ENCODE data around the gene BRAF.
"Not testable (repeated sequence)": the region's sequence is repeated elsewhere in the genome, so short reads cannot be mapped to it uniquely, and the experiment has no call there.

BRAF gene

GRCh38 chr7:140719721-140720120 lies 205.0 kb downstream of the BRAF start:
- CTCF ChIA-PET = no interaction called here
- Mint-ChIP-seq H3K4me1 (peaks cover 20% of the 10 kb centered on the region), H3K27ac (no peak overlapping the region), H3K36me3 (peaks cover 2% of the 10 kb centered on the region), H3K27me3 (no peaks in the 10 kb centered on the region), H3K9me3 (no peaks in the 10 kb centered on the region), H3K4me3 (no peak overlapping the region)
- no peak for DNase-seq

GRCh38 chr7:140714331-140715040 lies 210.2 kb downstream of the BRAF start:
- no peaks in the 10 kb centered on the region for H3K27me3 Mint-ChIP-seq
- CTCF ChIA-PET = interaction anchor here (0.6 to 1.2 kb wide), 2 partner anchors 107 to 271 kb away, joined by 3 read pairs; no protein-coding TSS in a partner anchor
- H3K4me3 Mint-ChIP-seq = no peak overlapping the region
- no peak for DNase-seq
- no peak overlapping the region for H3K27ac Mint-ChIP-seq
- H3K4me1 Mint-ChIP-seq = peaks cover under 1% of the 10 kb centered on the region
- peaks cover 25% of the 10 kb centered on the region for H3K36me3 Mint-ChIP-seq
- H3K9me3 Mint-ChIP-seq = no peaks in the 10 kb centered on the region

GRCh38 chr7:140712392-140712791 lies 212.3 kb downstream of the BRAF start:
- H3K4me1 Mint-ChIP-seq, H3K9me3 Mint-ChIP-seq, DNase-seq, CTCF ChIA-PET, H3K27ac Mint-ChIP-seq, H3K4me3 Mint-ChIP-seq, H3K27me3 Mint-ChIP-seq: not testable (repeated sequence)
- H3K36me3 Mint-ChIP-seq = peaks cover 28% of the 10 kb centered on the region

- CTCF ChIA-PET, H3K27me3 Mint-ChIP-seq, H3K9me3 Mint-ChIP-seq, H3K4me1 Mint-ChIP-seq, H3K4me3 Mint-ChIP-seq, H3K27ac Mint-ChIP-seq, DNase-seq: not testable (repeated sequence)
- H3K36me3 Mint-ChIP-seq = peaks cover 42% of the 10 kb centered on the region
Observed at GRCh38 chr7:140708764-140709163, 216.0 kb downstream of the BRAF start.

GRCh38 chr7:140707132-140707531 lies 217.6 kb downstream of the BRAF start:
- Mint-ChIP-seq H3K4me3 (no peak overlapping the region), H3K27me3 (no peaks in the 10 kb centered on the region), H3K4me1 (no peaks in the 10 kb centered on the region), H3K9me3 (no peaks in the 10 kb centered on the region), H3K27ac (no peak overlapping the region), H3K36me3 (peaks cover 33% of the 10 kb centered on the region)
- CTCF ChIA-PET = interaction anchor here (0.7 kb wide), 1 partner anchor 305 kb away, joined by 3 read pairs; no protein-coding TSS in a partner anchor
- no peak for DNase-seq

- no peak overlapping the region for H3K4me3 Mint-ChIP-seq
- peaks cover 23% of the 10 kb centered on the region for H3K36me3 Mint-ChIP-seq
- no peak for DNase-seq
- H3K27me3 Mint-ChIP-seq = no peaks in the 10 kb centered on the region
- peaks cover 10% of the 10 kb centered on the region for H3K4me1 Mint-ChIP-seq
- H3K27ac Mint-ChIP-seq = no peak overlapping the region
- H3K9me3 Mint-ChIP-seq = no peaks in the 10 kb centered on the region
- CTCF ChIA-PET = no interaction called here
Observed at GRCh38 chr7:140704205-140704604, 220.5 kb downstream of the BRAF start.

GRCh38 chr7:140702774-140703173 lies 222.0 kb downstream of the BRAF start:
- H3K27ac Mint-ChIP-seq = no peak overlapping the region
- H3K4me3 Mint-ChIP-seq = no peak overlapping the region
- CTCF ChIA-PET = no interaction called here
- no peaks in the 10 kb centered on the region for H3K27me3 Mint-ChIP-seq
- H3K36me3 Mint-ChIP-seq = peaks cover 23% of the 10 kb centered on the region
- H3K9me3 Mint-ChIP-seq = no peaks in the 10 kb centered on the region
- peaks cover 20% of the 10 kb centered on the region for H3K4me1 Mint-ChIP-seq
- no peak for DNase-seq

GRCh38 chr7:140698477-140698876 lies 226.3 kb downstream of the BRAF start:
- Mint-ChIP-seq H3K36me3 (peaks cover 8% of the 10 kb centered on the region), H3K9me3 (no peaks in the 10 kb centered on the region), H3K27ac (no peak overlapping the region), H3K27me3 (no peaks in the 10 kb centered on the region), H3K4me3 (peak overlapping the region; percentile 93), H3K4me1 (peaks cover 40% of the 10 kb centered on the region)
- DNase-seq = no peak
- CTCF ChIA-PET = interaction anchor here (1.0 kb wide), 1 partner anchor 113 kb away, joined by 3 read pairs; no protein-coding TSS in a partner anchor

GRCh38 chr7:140697447-140698143 lies 227.1 kb downstream of the BRAF start:
- H3K27ac Mint-ChIP-seq = peak overlapping the region; percentile 96
- H3K4me3 Mint-ChIP-seq = peak overlapping the region; percentile 93
- DNase-seq = no peak
- H3K36me3 Mint-ChIP-seq = peaks cover 4% of the 10 kb centered on the region
- H3K9me3 Mint-ChIP-seq = no peaks in the 10 kb centered on the region
- no peaks in the 10 kb centered on the region for H3K27me3 Mint-ChIP-seq
- CTCF ChIA-PET = interaction anchor here (0.8 to 1.0 kb wide), 3 partner anchors 22 to 113 kb away, joined by 3 to 4 read pairs (median 3); no protein-coding TSS in a partner anchor
- H3K4me1 Mint-ChIP-seq = peaks cover 40% of the 10 kb centered on the region

GRCh38 chr7:140696680-140697446 lies 227.9 kb downstream of the BRAF start, which contains the start of gene NDUFB2:
Gene NDUFB2 (plus strand): TSS chr7:140696708. CDS start chr7:140696745, 37 bp downstream.
- Mint-ChIP-seq H3K27ac (peak within 1 kb of the TSS; percentile 96), H3K9me3 (no peaks in the 10 kb centered on the region), H3K4me1 (peaks cover 42% of the 10 kb centered on the region), H3K36me3 (peaks cover 8% of the 10 kb centered on the region), H3K4me3 (peak within 1 kb of the TSS; percentile 93), H3K27me3 (no peaks in the 10 kb centered on the region)
- DNase-seq = peak; percentile 84
- CTCF ChIA-PET = interaction anchor here (0.5 to 1.0 kb wide), 2 partner anchors 21 to 270 kb away, joined by 3 to 4 read pairs; no protein-coding TSS in a partner anchor

- DNase-seq = peak; percentile 97
- no peaks in the 10 kb centered on the region for H3K27me3 Mint-ChIP-seq
- H3K27ac Mint-ChIP-seq = peak overlapping the region; percentile 96
- peak overlapping the region; percentile 93 for H3K4me3 Mint-ChIP-seq
- peaks cover 11% of the 10 kb centered on the region for H3K36me3 Mint-ChIP-seq
- H3K4me1 Mint-ChIP-seq = peaks cover 42% of the 10 kb centered on the region
- CTCF ChIA-PET = interaction anchor here (0.5 kb wide), 1 partner anchor 269 kb away, joined by 3 read pairs; no protein-coding TSS in a partner anchor
- no peaks in the 10 kb centered on the region for H3K9me3 Mint-ChIP-seq
Observed at GRCh38 chr7:140696024-140696679, 228.6 kb downstream of the BRAF start.

GRCh38 chr7:140695381-140695780 lies 229.3 kb downstream of the BRAF start:
- Mint-ChIP-seq H3K9me3 (no peaks in the 10 kb centered on the region), H3K27me3 (no peaks in the 10 kb centered on the region), H3K4me3 (no peak overlapping the region), H3K4me1 (peaks cover 42% of the 10 kb centered on the region), H3K36me3 (peaks cover 16% of the 10 kb centered on the region), H3K27ac (peak overlapping the region; percentile 55)
- DNase-seq = no peak
- CTCF ChIA-PET = no interaction called here

- Mint-ChIP-seq H3K9me3 (no peaks in the 10 kb centered on the region), H3K4me1 (peaks cover 36% of the 10 kb centered on the region), H3K36me3 (peaks cover 16% of the 10 kb centered on the region), H3K27ac (no peak overlapping the region), H3K27me3 (no peaks in the 10 kb centered on the region), H3K4me3 (no peak overlapping the region)
- CTCF ChIA-PET = no interaction called here
- DNase-seq = no peak
Observed at GRCh38 chr7:140694592-140694991, 230.1 kb downstream of the BRAF start.

- CTCF ChIA-PET, H3K27me3 Mint-ChIP-seq, H3K9me3 Mint-ChIP-seq, H3K27ac Mint-ChIP-seq, H3K4me3 Mint-ChIP-seq, DNase-seq: not testable (repeated sequence)
- peaks cover 16% of the 10 kb centered on the region for H3K36me3 Mint-ChIP-seq
- H3K4me1 Mint-ChIP-seq = peaks cover 31% of the 10 kb centered on the region
Observed at GRCh38 chr7:140693849-140694248, 230.9 kb downstream of the BRAF start.
